ENCODE results near the gene KRT76.

- no peak for TF ChIP-seq SP1 (IDR thresholded peaks at IDR 0.05)
- no peak for TF ChIP-seq HDGF (IDR thresholded peaks at IDR 0.05; ENCODE audit: borderline replicate concordance)
- TF ChIP-seq FOXK2 (IDR thresholded peaks at IDR 0.05): no peak
- no peak for TF ChIP-seq SUZ12 (IDR thresholded peaks at IDR 0.05)
- TF ChIP-seq ZNF384 (IDR thresholded peaks at IDR 0.05): no peak
Measured at GRCh38 chr12:52812749-52813148, 35.6 kb upstream of the KRT76 start.

All from HEK293T (cell line).